ENCODE results near the gene NLGN1.

The NLGN1 gene

GRCh38 chr3:173635826-173636225, 238.3 kb downstream of the NLGN1 start:
- no peak for DNase-seq (ENCODE audit: low spot score)
- in situ Hi-C loops (cut with MboI; ENCODE audit: low pct_unique_long_range_greater_than_20kb, low sequenced_read_pairs, unreplicated experiment) = no loop called here
- TF ChIP-seq, protein P1, sequence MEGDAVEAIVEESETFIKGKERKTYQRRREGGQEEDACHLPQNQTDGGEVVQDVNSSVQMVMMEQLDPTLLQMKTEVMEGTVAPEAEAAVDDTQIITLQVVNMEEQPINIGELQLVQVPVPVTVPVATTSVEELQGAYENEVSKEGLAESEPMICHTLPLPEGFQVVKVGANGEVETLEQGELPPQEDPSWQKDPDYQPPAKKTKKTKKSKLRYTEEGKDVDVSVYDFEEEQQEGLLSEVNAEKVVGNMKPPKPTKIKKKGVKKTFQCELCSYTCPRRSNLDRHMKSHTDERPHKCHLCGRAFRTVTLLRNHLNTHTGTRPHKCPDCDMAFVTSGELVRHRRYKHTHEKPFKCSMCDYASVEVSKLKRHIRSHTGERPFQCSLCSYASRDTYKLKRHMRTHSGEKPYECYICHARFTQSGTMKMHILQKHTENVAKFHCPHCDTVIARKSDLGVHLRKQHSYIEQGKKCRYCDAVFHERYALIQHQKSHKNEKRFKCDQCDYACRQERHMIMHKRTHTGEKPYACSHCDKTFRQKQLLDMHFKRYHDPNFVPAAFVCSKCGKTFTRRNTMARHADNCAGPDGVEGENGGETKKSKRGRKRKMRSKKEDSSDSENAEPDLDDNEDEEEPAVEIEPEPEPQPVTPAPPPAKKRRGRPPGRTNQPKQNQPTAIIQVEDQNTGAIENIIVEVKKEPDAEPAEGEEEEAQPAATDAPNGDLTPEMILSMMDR (IDR thresholded peaks at IDR 0.05; ENCODE audit: extremely low read depth, insufficient read depth, missing control alignments) = no peak

GRCh38 chr3:173639098-173639497, 241.6 kb downstream of the NLGN1 start:
- TF ChIP-seq, protein P1 (IDR thresholded peaks at IDR 0.05; ENCODE audit: extremely low read depth, insufficient read depth, missing control alignments) = no peak
- in situ Hi-C loops (cut with MboI; ENCODE audit: low pct_unique_long_range_greater_than_20kb, low sequenced_read_pairs, unreplicated experiment) = no loop called here
- DNase-seq (ENCODE audit: low spot score) = no peak

DNA sequence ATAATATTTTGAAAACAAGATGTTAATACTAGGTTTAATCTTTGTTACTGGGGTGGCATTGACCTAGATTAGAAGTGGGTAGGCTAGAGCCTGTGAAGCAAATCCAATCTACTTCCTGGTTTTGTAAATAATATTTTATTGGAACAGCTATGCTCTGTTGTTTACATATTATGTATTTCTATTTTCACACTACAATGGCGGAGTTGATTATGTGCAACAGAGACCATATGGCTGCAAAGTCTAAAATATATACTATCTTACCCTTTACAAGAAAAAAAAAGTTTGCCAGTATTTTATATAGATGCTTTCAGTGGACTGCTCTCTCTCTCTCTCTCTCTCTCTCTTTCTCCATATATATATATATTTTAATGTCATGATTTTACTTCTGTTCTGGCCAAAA, 244.2 kb downstream of the NLGN1 start:
- no peak for DNase-seq (ENCODE audit: low spot score)
- TF ChIP-seq, protein P1 (IDR thresholded peaks at IDR 0.05; ENCODE audit: extremely low read depth, insufficient read depth, missing control alignments) = no peak
- in situ Hi-C loops (cut with MboI; ENCODE audit: low pct_unique_long_range_greater_than_20kb, low sequenced_read_pairs, unreplicated experiment) = no loop called here

- TF ChIP-seq, protein P1 (IDR thresholded peaks at IDR 0.05; ENCODE audit: extremely low read depth, insufficient read depth, missing control alignments) = no peak
- DNase-seq (ENCODE audit: low spot score) = no peak
- in situ Hi-C loops (cut with MboI; ENCODE audit: low pct_unique_long_range_greater_than_20kb, low sequenced_read_pairs, unreplicated experiment) = no loop called here
Measured at GRCh38 chr3:173644086-173645082, 246.8 kb downstream of the NLGN1 start.

GRCh38 chr3:173650596-173650995, 253.1 kb downstream of the NLGN1 start:
- DNase-seq (ENCODE audit: low spot score) = no peak
- TF ChIP-seq, protein P1 (IDR thresholded peaks at IDR 0.05; ENCODE audit: extremely low read depth, insufficient read depth, missing control alignments) = no peak
- in situ Hi-C loops (cut with MboI; ENCODE audit: low pct_unique_long_range_greater_than_20kb, low sequenced_read_pairs, unreplicated experiment) = no loop called here

- in situ Hi-C loops (cut with MboI; ENCODE audit: low pct_unique_long_range_greater_than_20kb, low sequenced_read_pairs, unreplicated experiment) = no loop called here
- no peak for DNase-seq (ENCODE audit: low spot score)
- TF ChIP-seq, protein P1 (IDR thresholded peaks at IDR 0.05; ENCODE audit: extremely low read depth, insufficient read depth, missing control alignments) = no peak
Measured at GRCh38 chr3:173652093-173652492, 254.5 kb downstream of the NLGN1 start.
